H1 (cell line): ENCODE measurements around the gene DAZL. TPM values are rescaled to one million over a fixed set of nuclear protein-coding genes. Genes with fewer than 3 reads are reported as not detected.

Experiments used
- CTCF ChIA-PET: fragments of 300-600 bp; sonication (Branson Sonifier 250); formaldehyde crosslinking; loops from one replicate; lab custom pipeline; 2021; ENCODE audit not compliant: partially characterized antibody; lab: Charles Lee
- POLR2A ChIA-PET: fragments of 300-600 bp; sonication (Branson Sonifier 250); formaldehyde crosslinking; loops from one replicate; lab custom pipeline; 2021; ENCODE audit warnings: inconsistent platforms; ENCODE audit not compliant: partially characterized antibody; lab: Charles Lee
- DNase-seq, 2 experiments: peaks; one replicate each; pipeline versions ENCODE4 v3.0.0 to v3.0.0-alpha.2; 2010 to 2022; ENCODE audit warnings: low spot score in 2 of 2, low read depth in 1 of 2, mixed read lengths in 1 of 2
- FAIRE-seq: peaks from 2 replicates; lab custom pipeline; 2011; peaks lifted over from hg19 to GRCh38; lab: Jason Lieb, UNC
- H2AFZ ChIP-seq: 2 replicates; pipeline ENCODE4 v1.8.1; 2012; ENCODE audit warnings: low read length, inconsistent platforms
- H2AK5ac ChIP-seq: 2 replicates; pipeline ENCODE4 v1.6.1; 2013; ENCODE audit warnings: low read depth, low read length
- H2BK120ac ChIP-seq: replicated peaks from 2 replicates; pipeline ENCODE3; 2013; ENCODE audit warnings: low read depth, low read length, inconsistent platforms
- H2BK12ac ChIP-seq: 2 replicates; pipeline ENCODE4 v1.6.1; 2013; ENCODE audit warnings: low read depth, low read length
- H2BK15ac ChIP-seq: 2 replicates; pipeline ENCODE4 v1.6.1; 2013; ENCODE audit warnings: low read length
- H2BK20ac ChIP-seq: 2 replicates; pipeline ENCODE4 v1.6.1; 2013; ENCODE audit warnings: low read length
- H2BK5ac ChIP-seq: 2 replicates; pipeline ENCODE4 v1.6.1; 2013; ENCODE audit warnings: low read depth, low read length
- H3K14ac ChIP-seq: 2 replicates; pipeline ENCODE4 v1.6.1; 2013; ENCODE audit warnings: inconsistent platforms; ENCODE audit not compliant: insufficient read length
- H3K18ac ChIP-seq: 2 replicates; pipeline ENCODE4 v1.6.1; 2013; ENCODE audit warnings: low read length; ENCODE audit errors: extremely low read depth
- H3K23ac ChIP-seq: 2 replicates; pipeline ENCODE4 v1.6.1; 2013; ENCODE audit warnings: inconsistent platforms; ENCODE audit not compliant: insufficient read length
- H3K23me2 ChIP-seq: 2 replicates; pipeline ENCODE4 v1.6.1; 2013; ENCODE audit warnings: low read depth, low read length
- H3K27ac ChIP-seq: 2 replicates; pipeline ENCODE4 v1.6.1; 2011; ENCODE audit warnings: low read depth, low read length, inconsistent platforms
- H3K27me3 ChIP-seq, 4 experiments: replicated peaks in 1 of 4; 1 replicate in 1 of 4; 2 replicates in 3 of 4; pipeline versions ENCODE4 v1.6.1 to v1.8.1; 2011 to 2013; ENCODE audit warnings: low read length in 3 of 4, mild to moderate bottlenecking in 3 of 4, inconsistent platforms in 2 of 4, mixed read lengths in 2 of 4, moderate library complexity in 1 of 4; ENCODE audit not compliant: control insufficient read depth in 3 of 4, insufficient read depth in 3 of 4; ENCODE audit errors: extremely low read depth in 1 of 4
- H3K36me3 ChIP-seq, 4 experiments: 2 replicates each; pipeline versions ENCODE4 v1.6.1 to v1.8.1; 2011 to 2013; ENCODE audit warnings: mild to moderate bottlenecking in 4 of 4, low read length in 3 of 4, moderate library complexity in 2 of 4, control low read depth in 1 of 4, inconsistent platforms in 1 of 4; ENCODE audit not compliant: insufficient read depth in 4 of 4, control insufficient read depth in 2 of 4
- H3K4ac ChIP-seq: replicated peaks from 2 replicates; pipeline ENCODE3; 2013; ENCODE audit warnings: low read length, low read depth, mixed read lengths, inconsistent platforms; ENCODE audit not compliant: insufficient read length
- H3K4me1 ChIP-seq, 4 experiments: replicated peaks in 1 of 4; 1 replicate in 1 of 4; 2 replicates in 3 of 4; pipeline versions ENCODE4 v1.6.1 to v1.8.1; 2011 to 2013; ENCODE audit warnings: low read length in 3 of 4, inconsistent platforms in 2 of 4, mixed read lengths in 1 of 4; ENCODE audit not compliant: insufficient read depth in 4 of 4, control insufficient read depth in 3 of 4
- H3K4me2 ChIP-seq, 2 experiments: 2 replicates each; pipeline versions ENCODE4 v1.6.1 to v1.8.1; 2011 to 2013; ENCODE audit warnings: low read depth in 2 of 2, low read length in 2 of 2, control low read depth in 1 of 2, inconsistent platforms in 1 of 2, mild to moderate bottlenecking in 1 of 2; ENCODE audit not compliant: insufficient read depth in 1 of 2
- H3K4me3 ChIP-seq, 4 experiments: fragments of 200-600, 300-600 bp in 1 of 4; sonication (generic), shearing (Covaris generic), sonication (Bioruptor Twin) in 1 of 4; 2 replicates each; pipeline versions ENCODE4 v1.5.1 to v1.8.1; 2011 to 2016; ENCODE audit warnings: low read length in 4 of 4, low read depth in 3 of 4, control low read depth in 2 of 4, inconsistent platforms in 2 of 4, mild to moderate bottlenecking in 2 of 4, mixed read lengths in 1 of 4, moderate library complexity in 1 of 4; ENCODE audit not compliant: insufficient read depth in 2 of 4; ENCODE audit errors: extremely low read depth in 1 of 4
- H3K56ac ChIP-seq: replicated peaks from 2 replicates; pipeline ENCODE3; 2013; ENCODE audit warnings: low read depth, mild to moderate bottlenecking, mixed read lengths, low read length, inconsistent platforms; ENCODE audit not compliant: insufficient read length
- H3K79me1 ChIP-seq: 2 replicates; pipeline ENCODE4 v1.6.1; 2013; ENCODE audit warnings: low read depth, low read length, control low read depth
- H3K79me2 ChIP-seq, 2 experiments: 2 replicates each; pipeline versions ENCODE4 v1.6.1 to v1.8.1; 2012 to 2013; ENCODE audit warnings: low read length in 2 of 2, mild to moderate bottlenecking in 2 of 2, inconsistent platforms in 1 of 2; ENCODE audit not compliant: insufficient read depth in 2 of 2, control insufficient read depth in 1 of 2
- H3K9ac ChIP-seq, 4 experiments: replicated peaks in 1 of 4; 1 replicate in 1 of 4; 2 replicates in 3 of 4; pipeline versions ENCODE4 v1.6.1 to v1.8.1; 2011 to 2013; ENCODE audit warnings: low read depth in 3 of 4, low read length in 3 of 4, control low read depth in 2 of 4, mild to moderate bottlenecking in 2 of 4, moderate library complexity in 2 of 4, inconsistent platforms in 1 of 4; ENCODE audit errors: extremely low read depth in 1 of 4
- H3K9me3 ChIP-seq, 2 experiments: 2 replicates each; pipeline versions ENCODE4 v1.6.1 to v1.8.1; 2012 to 2013; ENCODE audit warnings: mild to moderate bottlenecking in 2 of 2, moderate library complexity in 2 of 2, control low read depth in 1 of 2, inconsistent platforms in 1 of 2, low read depth in 1 of 2, low read length in 1 of 2, mixed read lengths in 1 of 2; ENCODE audit not compliant: insufficient read depth in 2 of 2
- H4K20me1 ChIP-seq, 2 experiments: replicated peaks in 1 of 2; 2 replicates each; pipeline versions ENCODE3 to v1.8.1; 2011 to 2013; ENCODE audit warnings: inconsistent platforms in 2 of 2, low read length in 2 of 2, mild to moderate bottlenecking in 1 of 2; ENCODE audit not compliant: insufficient read depth in 2 of 2, control insufficient read depth in 1 of 2
- H4K5ac ChIP-seq: 2 replicates; pipeline ENCODE4 v1.6.1; 2013; ENCODE audit warnings: low read length, low read depth, mixed read lengths, inconsistent platforms; ENCODE audit not compliant: insufficient read length
- H4K8ac ChIP-seq: 2 replicates; pipeline ENCODE4 v1.8.0; 2013; ENCODE audit warnings: mild to moderate bottlenecking, moderate library complexity, low read length, inconsistent platforms; ENCODE audit not compliant: insufficient read depth; ENCODE audit errors: extremely low read depth
- H4K91ac ChIP-seq: replicated peaks from 2 replicates; pipeline ENCODE3; 2013; ENCODE audit warnings: low read length, mixed read lengths, inconsistent platforms; ENCODE audit not compliant: insufficient read length
- ATF2 ChIP-seq: IDR thresholded peaks from 2 replicates; pipeline ENCODE4 v1.6.1; 2012; ENCODE audit warnings: low read length, inconsistent platforms
- CBX8 ChIP-seq: fragments of 300-800, 300-1000 bp; sonication (generic); IDR thresholded peaks from 2 replicates; pipeline ENCODE4 v1.7.1; 2016; ENCODE audit warnings: low read depth, low read length, borderline replicate concordance
- CEBPB ChIP-seq: IDR thresholded peaks from 2 replicates; pipeline ENCODE4 v1.6.1; 2012; ENCODE audit warnings: low read depth, low read length
- CREB1 ChIP-seq: IDR thresholded peaks from 2 replicates; pipeline ENCODE4 v1.6.1; 2012; ENCODE audit warnings: inconsistent platforms
- GTF2F1 ChIP-seq: IDR thresholded peaks from 2 replicates; pipeline ENCODE4 v1.6.1; 2012; ENCODE audit warnings: low read depth, low read length, improper control_type of control experiment, borderline replicate concordance
- HDAC6 ChIP-seq: IDR thresholded peaks from one replicate; pipeline ENCODE4 v1.7.1; 2012; ENCODE audit warnings: low read depth, mild to moderate bottlenecking, inconsistent platforms, low read length, moderate library complexity
- NANOG ChIP-seq: IDR thresholded peaks from 2 replicates; pipeline ENCODE4 v1.6.1; 2011; ENCODE audit warnings: low read length, low read depth, mild to moderate bottlenecking, inconsistent platforms; ENCODE audit not compliant: insufficient read depth, poor library complexity, severe bottlenecking
- NRF1 ChIP-seq: IDR thresholded peaks from 2 replicates; pipeline ENCODE4 v1.6.1; 2011; ENCODE audit warnings: mild to moderate bottlenecking, low read depth, low read length, improper control_type of control experiment
- RAD21 ChIP-seq, 2 experiments: IDR thresholded peaks in 1 of 2; conservative IDR thresholded peaks in 1 of 2; 2 replicates each; pipeline ENCODE4 v1.6.1; 2011; ENCODE audit warnings: low read depth in 2 of 2, low read length in 2 of 2, improper control_type of control experiment in 1 of 2, inconsistent platforms in 1 of 2, mild to moderate bottlenecking in 1 of 2, moderate library complexity in 1 of 2
- RFX5 ChIP-seq: IDR thresholded peaks from 2 replicates; pipeline ENCODE4 v1.6.1; 2011; ENCODE audit warnings: low read depth, low read length, improper control_type of control experiment, borderline replicate concordance
- SAP30 ChIP-seq: fragments of 300-600 bp; sonication (generic); IDR thresholded peaks from 2 replicates; pipeline ENCODE4 v1.7.1; 2012; ENCODE audit warnings: low read length, moderate library complexity, mild to moderate bottlenecking, inconsistent platforms; ENCODE audit not compliant: insufficient read depth, insufficient replicate concordance
- YY1 ChIP-seq: IDR thresholded peaks from 2 replicates; pipeline ENCODE4 v1.6.1; 2011; ENCODE audit warnings: low read depth, mild to moderate bottlenecking, low read length
- WGBS, 2 experiments: shearing (Covaris generic) in 1 of 2; methylation state at CpG; one replicate each; pipeline versions ENCODE4 v1.1.6 to v1.1.7; 2013 to 2015; ENCODE audit warnings: low lambda C conversion rate in 2 of 2, mixed read lengths in 2 of 2, inconsistent platforms in 1 of 2, low coverage in 1 of 2, missing lambda C conversion rate in 1 of 2; ENCODE audit not compliant: insufficient replicate concordance in 2 of 2, insufficient coverage in 1 of 2, insufficient read length in 1 of 2; ENCODE audit errors: extremely low coverage in 1 of 2, missing lambda C conversion rate in 1 of 2; 5-methylcytosine and 5-hydroxymethylcytosine counted together
- polyA plus RNA-seq, 7 experiments: library from polyadenylated mRNA; depleted of rRNA in 3 of 7; stranded (reverse) in 5 of 7; unstranded in 2 of 7; fragments of >200 nt in 5 of 7; fragments of 200-250 nt in 2 of 7; gene quantifications; 1 replicate in 5 of 7; 2 replicates in 1 of 7; 4 replicates in 1 of 7; pipeline versions ENCODE4 v1.2.1 to v1.2.3, GENCODE V29; 2011 to 2013; ENCODE audit warnings: missing spikeins in 2 of 7, mixed read lengths in 2 of 7
- total RNA-seq: library from RNA; stranded (reverse); fragmentation: NEBNext Ultra II Directional; extraction: Animal tissue kit (Norgen Biotek cat#: 25700); gene quantifications from 2 replicates; pipeline ENCODE4 v1.2.1, GENCODE V29; 2021

DAZL gene
- total and polyA plus RNA-seq, 2 of the 8 experiments (the other 6 are each of a cell fraction or from before 2014, with no cell fraction given), result 3.4 to 5.9 TPM

- peaks cover 0 to 12% (median 2%) of the 10 kb centered on the region in 4 experiments; a peak in 2 of 8 replicates for H3K36me3 ChIP-seq
- no peak overlapping the region for H2BK5ac ChIP-seq
- H3K27ac ChIP-seq, result no peak overlapping the region
- no peak overlapping the region for H3K18ac ChIP-seq
- H2BK20ac ChIP-seq, result no peak overlapping the region
- H3K23me2 ChIP-seq, result no peaks in the 10 kb centered on the region; the same call in 1 of the 2 replicates
- ChIA-PET CTCF (no interaction called here), POLR2A (no interaction called here)
- H4K91ac ChIP-seq, result no peak overlapping the region
- H3K79me2 ChIP-seq, result no peaks in the 10 kb centered on the region
- no peaks in the 10 kb centered on the region for H3K27me3 ChIP-seq
- H3K4me1 ChIP-seq, result no peaks in the 10 kb centered on the region; a peak in 1 of 7 replicates
- H3K23ac ChIP-seq, result no peak overlapping the region
- H3K4ac ChIP-seq, result no peak overlapping the region
- no peak overlapping the region for H2BK12ac ChIP-seq
- H3K9ac ChIP-seq, result no peak overlapping the region
- H3K14ac ChIP-seq, result no peak overlapping the region
- H2BK120ac ChIP-seq, result no peak overlapping the region
- H3K4me2 ChIP-seq, result no peak overlapping the region
- H3K4me3 ChIP-seq, result no peak overlapping the region
- WGBS, 2 experiments, result 80% methylated on average over 4 of the region's 4 CpGs; no CpG with 5 or more reads in 1 of the 2 experiments
- peaks cover 12 to 13% of the 10 kb centered on the region in 2 experiments; a peak in 3 of 4 replicates for H3K9me3 ChIP-seq
- no peak overlapping the region; the same call in 1 of the 2 replicates for H2AK5ac ChIP-seq
- no peak for DNase-seq
- no peak overlapping the region; the same call in 1 of the 2 replicates for H4K8ac ChIP-seq
- no peak overlapping the region for H4K5ac ChIP-seq
- no peak overlapping the region for H2AFZ ChIP-seq
- H4K20me1 ChIP-seq, result no peaks in the 10 kb centered on the region
- no peak overlapping the region for H3K56ac ChIP-seq
- no peak overlapping the region for H2BK15ac ChIP-seq
- no peaks in the 10 kb centered on the region for H3K79me1 ChIP-seq
- FAIRE-seq, result no peak
- TF ChIP-seq CEBPB (no peak), CBX8 (no peak), YY1 (no peak), RAD21 (IDR thresholded peaks at IDR 0.05 in 1 of 2, conservative IDR thresholded peaks at IDR 0.05 in 1 of 2; ENCODE audit: low read depth in 2 of 2, low read length in 2 of 2) (no peak), SAP30 (no peak), NANOG (no peak), HDAC6 (no peak), GTF2F1 (no peak), NRF1 (no peak), RFX5 (no peak), CREB1 (no peak), ATF2 (no peak)
These were observed 10.9 kb upstream of the DAZL start for GRCh38 chr3:16616083-16616482.
